ENCODE results near the gene GBF1. TPM values are rescaled to one million over a fixed set of nuclear protein-coding genes. Genes with fewer than 3 reads are reported as not detected.

Gene GBF1
- total and polyA plus RNA-seq, 10 of the 15 experiments (the other 5 are each of a cell fraction or from before 2014, with no cell fraction given) = 0.82 to 42.0 (median 21.8) TPM

GRCh38 chr10:102245082-102245931, at the start of gene GBF1 (continued):
- no peak for TF ChIP-seq MYB (IDR thresholded peaks at IDR 0.05; ENCODE audit: borderline replicate concordance, low read depth, low read length)
- TF ChIP-seq REST (IDR thresholded peaks at IDR 0.05; ENCODE audit: low read depth, low read length) = no peak
- peak; percentile 100 for TF ChIP-seq PKNOX1 (IDR thresholded peaks at IDR 0.05)
- no peak for TF ChIP-seq HDAC6 (IDR thresholded peaks at IDR 0.05; ENCODE audit: unreplicated experiment)
- TF ChIP-seq, protein P1, sequence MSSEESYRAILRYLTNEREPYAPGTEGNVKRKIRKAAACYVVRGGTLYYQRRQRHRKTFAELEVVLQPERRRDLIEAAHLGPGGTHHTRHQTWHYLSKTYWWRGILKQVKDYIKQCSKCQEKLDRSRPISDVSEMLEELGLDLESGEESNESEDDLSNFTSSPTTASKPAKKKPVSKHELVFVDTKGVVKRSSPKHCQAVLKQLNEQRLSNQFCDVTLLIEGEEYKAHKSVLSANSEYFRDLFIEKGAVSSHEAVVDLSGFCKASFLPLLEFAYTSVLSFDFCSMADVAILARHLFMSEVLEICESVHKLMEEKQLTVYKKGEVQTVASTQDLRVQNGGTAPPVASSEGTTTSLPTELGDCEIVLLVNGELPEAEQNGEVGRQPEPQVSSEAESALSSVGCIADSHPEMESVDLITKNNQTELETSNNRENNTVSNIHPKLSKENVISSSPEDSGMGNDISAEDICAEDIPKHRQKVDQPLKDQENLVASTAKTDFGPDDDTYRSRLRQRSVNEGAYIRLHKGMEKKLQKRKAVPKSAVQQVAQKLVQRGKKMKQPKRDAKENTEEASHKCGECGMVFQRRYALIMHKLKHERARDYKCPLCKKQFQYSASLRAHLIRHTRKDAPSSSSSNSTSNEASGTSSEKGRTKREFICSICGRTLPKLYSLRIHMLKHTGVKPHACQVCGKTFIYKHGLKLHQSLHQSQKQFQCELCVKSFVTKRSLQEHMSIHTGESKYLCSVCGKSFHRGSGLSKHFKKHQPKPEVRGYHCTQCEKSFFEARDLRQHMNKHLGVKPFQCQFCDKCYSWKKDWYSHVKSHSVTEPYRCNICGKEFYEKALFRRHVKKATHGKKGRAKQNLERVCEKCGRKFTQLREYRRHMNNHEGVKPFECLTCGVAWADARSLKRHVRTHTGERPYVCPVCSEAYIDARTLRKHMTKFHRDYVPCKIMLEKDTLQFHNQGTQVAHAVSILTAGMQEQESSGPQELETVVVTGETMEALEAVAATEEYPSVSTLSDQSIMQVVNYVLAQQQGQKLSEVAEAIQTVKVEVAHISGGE (CRISPR knock-in tag; IDR thresholded peaks at IDR 0.05) = no peak
- TF ChIP-seq, protein P2, sequence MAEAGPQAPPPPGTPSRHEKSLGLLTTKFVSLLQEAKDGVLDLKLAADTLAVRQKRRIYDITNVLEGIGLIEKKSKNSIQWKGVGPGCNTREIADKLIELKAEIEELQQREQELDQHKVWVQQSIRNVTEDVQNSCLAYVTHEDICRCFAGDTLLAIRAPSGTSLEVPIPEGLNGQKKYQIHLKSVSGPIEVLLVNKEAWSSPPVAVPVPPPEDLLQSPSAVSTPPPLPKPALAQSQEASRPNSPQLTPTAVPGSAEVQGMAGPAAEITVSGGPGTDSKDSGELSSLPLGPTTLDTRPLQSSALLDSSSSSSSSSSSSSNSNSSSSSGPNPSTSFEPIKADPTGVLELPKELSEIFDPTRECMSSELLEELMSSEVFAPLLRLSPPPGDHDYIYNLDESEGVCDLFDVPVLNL (IDR thresholded peaks at IDR 0.05; ENCODE audit: low read depth, low read length) = peak; percentile 49
- TF ChIP-seq MAX (IDR thresholded peaks at IDR 0.05; ENCODE audit: low read depth, low read length) = peak; percentile 72
- TF ChIP-seq GATAD2B (conservative IDR thresholded peaks at IDR 0.05; ENCODE audit: low read depth) = 0 out of 2 replicates have a peak, but pooled peaks have one; percentile 33

Data from GM12878 (cell line).